ENCODE data around the gene ME1.

ME1 gene

GRCh38 chr6:83215131-83216047 is 215.5 kb downstream of the ME1 start:
- H3K4me3 ChIP-seq (replicated peaks; ENCODE audit: low read depth, low read length): no peak overlapping the region
- peak; percentile 86 for TF ChIP-seq CTCF (IDR thresholded peaks at IDR 0.05; ENCODE audit: low read depth, low read length, missing control alignments)
- DNase-seq (ENCODE audit: extremely low read depth, low read depth): peak; percentile 52

- TF ChIP-seq CTCF (IDR thresholded peaks at IDR 0.05; ENCODE audit: low read depth, low read length, missing control alignments): no peak
- H3K4me3 ChIP-seq (replicated peaks; ENCODE audit: low read depth, low read length): no peak overlapping the region
- no peak for DNase-seq (ENCODE audit: extremely low read depth, low read depth)
Measured at GRCh38 chr6:83202031-83202430, 228.8 kb downstream of the ME1 start.

GRCh38 chr6:83199863-83200225 is 231.0 kb downstream of the ME1 start:
- peak; percentile 31 for DNase-seq (ENCODE audit: extremely low read depth, low read depth)
- no peak for TF ChIP-seq CTCF (IDR thresholded peaks at IDR 0.05; ENCODE audit: low read depth, low read length, missing control alignments)
- no peak overlapping the region for H3K4me3 ChIP-seq (replicated peaks; ENCODE audit: low read depth, low read length)

GRCh38 chr6:83199173-83199862 is 231.5 kb downstream of the ME1 start:
- no peak for TF ChIP-seq CTCF (IDR thresholded peaks at IDR 0.05; ENCODE audit: low read depth, low read length, missing control alignments)
- no peak overlapping the region for H3K4me3 ChIP-seq (replicated peaks; ENCODE audit: low read depth, low read length)
- DNase-seq (ENCODE audit: extremely low read depth, low read depth): no peak

GRCh38 chr6:83198486-83199172 is 232.2 kb downstream of the ME1 start:
- no peak for TF ChIP-seq CTCF (IDR thresholded peaks at IDR 0.05; ENCODE audit: low read depth, low read length, missing control alignments)
- H3K4me3 ChIP-seq (replicated peaks; ENCODE audit: low read depth, low read length): no peak overlapping the region
- no peak for DNase-seq (ENCODE audit: extremely low read depth, low read depth)

GRCh38 chr6:83193747-83194566 is 236.9 kb downstream of the ME1 start:
- peak overlapping the region; percentile 79 for H3K4me3 ChIP-seq (replicated peaks; ENCODE audit: low read depth, low read length)
- no peak for DNase-seq (ENCODE audit: extremely low read depth, low read depth)
- TF ChIP-seq CTCF (IDR thresholded peaks at IDR 0.05; ENCODE audit: low read depth, low read length, missing control alignments): no peak

Measured in HFF-Myc (cell line).